ENCODE measurements around the gene HS6ST1. TPM values are rescaled to one million over a fixed set of nuclear protein-coding genes. Genes with fewer than 3 reads are reported as not detected.

Gene HS6ST1
- total RNA-seq, 2 donors from 2014 or later = 25.4 to 44.8 TPM

GRCh38 chr2:128250229-128251025 lies 68.2 kb downstream of the HS6ST1 start:
- Histone ChIP-seq H3K27me3 (no peaks in the 10 kb centered on the region), H3K4me3 (no peak overlapping the region), H3K9me3 (no peaks in the 10 kb centered on the region), H3K36me3 (replicated peaks in 1 of 2; ENCODE audit: insufficient read depth in 1 of 2, low read depth in 2 of 2) (no peaks in the 10 kb centered on the region), H3K4me1 (no peaks in the 10 kb centered on the region), H3K27ac (no peak overlapping the region)
- intact Hi-C loops (cut with DNase I) = no loop called here
- ATAC-seq = no peak
- DNase-seq = no peak
- WGBS, 2 donors = 74 to 80% methylated on average over 6 to 8 of the region's 8 CpGs
- no peak for TF ChIP-seq CTCF (IDR thresholded peaks at IDR 0.05)
- no peak for TF ChIP-seq POLR2A (IDR thresholded peaks at IDR 0.05)

GRCh38 chr2:128249555-128249954 lies 69.1 kb downstream of the HS6ST1 start:
- DNase-seq = no peak
- 85 to 92% methylated on average over 2 of the region's 2 CpGs for WGBS, 2 donors
- no peak overlapping the region for H3K27ac ChIP-seq
- H3K9me3 ChIP-seq = no peaks in the 10 kb centered on the region
- no peak for ATAC-seq
- TF ChIP-seq POLR2A (IDR thresholded peaks at IDR 0.05) (no peak), CTCF (IDR thresholded peaks at IDR 0.05) (no peak)
- H3K4me3 ChIP-seq = no peak overlapping the region
- H3K27me3 ChIP-seq = no peaks in the 10 kb centered on the region
- H3K36me3 ChIP-seq (replicated peaks in 1 of 2; ENCODE audit: insufficient read depth in 1 of 2, low read depth in 2 of 2) = no peaks in the 10 kb centered on the region
- H3K4me1 ChIP-seq = no peaks in the 10 kb centered on the region
- intact Hi-C loops (cut with DNase I) = no loop called here

- Histone ChIP-seq H3K27ac (no peak overlapping the region), H3K36me3 (replicated peaks in 1 of 2; ENCODE audit: insufficient read depth in 1 of 2, low read depth in 2 of 2) (no peaks in the 10 kb centered on the region), H3K9me3 (no peaks in the 10 kb centered on the region), H3K27me3 (no peaks in the 10 kb centered on the region), H3K4me1 (no peaks in the 10 kb centered on the region), H3K4me3 (no peak overlapping the region)
- DNase-seq (no peak), ATAC-seq (no peak)
- intact Hi-C loops (cut with DNase I) = no loop called here
- TF ChIP-seq POLR2A (IDR thresholded peaks at IDR 0.05) = no peak
- TF ChIP-seq CTCF (IDR thresholded peaks at IDR 0.05) = no peak
These were observed 72.9 kb downstream of the HS6ST1 start for GRCh38 chr2:128245813-128246212.

GRCh38 chr2:128241896-128242295 lies 76.8 kb downstream of the HS6ST1 start:
- ATAC-seq (no peak), DNase-seq (no peak)
- no peaks in the 10 kb centered on the region for H3K4me1 ChIP-seq
- WGBS, 2 donors = 72 to 85% methylated on average over 3 of the region's 3 CpGs
- H3K36me3 ChIP-seq (replicated peaks in 1 of 2; ENCODE audit: insufficient read depth in 1 of 2, low read depth in 2 of 2) = no peaks in the 10 kb centered on the region
- no peak overlapping the region for H3K4me3 ChIP-seq
- H3K9me3 ChIP-seq = no peaks in the 10 kb centered on the region
- H3K27ac ChIP-seq = no peak overlapping the region
- intact Hi-C loops (cut with DNase I) = no loop called here
- TF ChIP-seq POLR2A (IDR thresholded peaks at IDR 0.05) (no peak), CTCF (IDR thresholded peaks at IDR 0.05) (no peak)
- H3K27me3 ChIP-seq = no peaks in the 10 kb centered on the region
